ENCODE results near the gene DNAL4.
"Not testable (repeated sequence)": the region's sequence is repeated elsewhere in the genome, so short reads cannot be mapped to it uniquely, and the experiment has no call there.

Gene DNAL4

DNA sequence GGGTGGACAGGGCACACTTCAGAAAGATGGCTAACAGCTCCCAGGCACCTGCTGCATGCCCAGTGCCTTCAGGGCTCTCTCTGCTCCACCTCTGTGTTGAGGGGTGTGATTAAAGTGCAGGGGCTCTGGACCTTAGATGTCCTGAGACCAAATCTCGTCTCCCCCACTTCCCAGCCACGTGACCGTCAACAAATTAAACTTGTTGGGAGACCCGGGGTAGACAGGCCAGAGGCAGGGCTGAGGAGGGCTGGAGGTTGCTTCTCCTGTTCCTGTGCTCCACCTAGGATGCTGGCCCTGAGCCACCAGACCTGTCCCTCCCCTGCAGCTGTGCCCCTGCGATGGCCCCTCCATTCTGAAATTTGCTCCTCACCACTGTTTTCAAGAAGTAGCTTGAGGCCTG, 32.9 kb upstream of the DNAL4 start:
- DNase-seq: no peak

DNA sequence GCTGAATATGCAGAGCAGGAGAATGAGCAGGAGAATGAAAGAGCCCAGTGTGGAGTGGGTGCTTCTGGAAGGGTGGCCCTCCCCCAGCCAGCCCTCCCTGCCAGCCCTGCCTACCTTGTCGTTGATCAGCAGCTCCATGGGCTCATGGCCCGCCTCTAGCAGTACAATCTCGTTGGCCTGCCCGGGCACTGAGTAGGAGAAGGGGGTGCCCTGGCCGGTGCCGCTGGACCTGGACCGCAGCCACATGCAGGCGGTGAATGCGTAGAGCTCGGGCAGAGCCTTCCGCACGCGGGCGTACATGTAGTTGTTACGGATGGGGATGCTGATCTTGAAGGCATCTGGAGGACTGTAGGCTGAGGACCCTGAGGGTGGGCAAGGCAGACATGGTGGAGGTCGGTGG, 32.4 kb upstream of the DNAL4 start:
- no peak for DNase-seq

GRCh38 chr22:38824585-38824984, 30.6 kb upstream of the DNAL4 start:
- no peak for DNase-seq

DNA sequence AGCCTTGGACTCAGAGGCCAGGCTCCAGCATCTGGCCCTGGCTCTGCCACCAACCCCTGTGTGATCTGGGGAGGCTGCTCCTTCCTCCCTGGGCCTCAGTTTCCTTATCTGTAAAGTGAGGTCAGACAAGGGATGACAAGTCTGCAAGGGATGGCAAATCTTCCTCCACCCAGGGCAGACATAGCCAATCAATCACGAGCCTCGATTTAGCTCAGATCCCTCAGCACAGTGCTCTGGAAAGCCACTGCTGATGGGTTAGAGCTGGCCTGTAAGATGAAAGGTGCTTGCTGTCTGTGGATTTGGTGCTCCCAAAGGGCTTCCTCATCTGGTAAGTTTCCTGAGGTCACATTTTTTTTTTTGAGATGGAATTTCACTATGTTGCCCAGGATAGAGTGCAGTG, 29.7 kb upstream of the DNAL4 start:
- DNase-seq: no peak

DNA sequence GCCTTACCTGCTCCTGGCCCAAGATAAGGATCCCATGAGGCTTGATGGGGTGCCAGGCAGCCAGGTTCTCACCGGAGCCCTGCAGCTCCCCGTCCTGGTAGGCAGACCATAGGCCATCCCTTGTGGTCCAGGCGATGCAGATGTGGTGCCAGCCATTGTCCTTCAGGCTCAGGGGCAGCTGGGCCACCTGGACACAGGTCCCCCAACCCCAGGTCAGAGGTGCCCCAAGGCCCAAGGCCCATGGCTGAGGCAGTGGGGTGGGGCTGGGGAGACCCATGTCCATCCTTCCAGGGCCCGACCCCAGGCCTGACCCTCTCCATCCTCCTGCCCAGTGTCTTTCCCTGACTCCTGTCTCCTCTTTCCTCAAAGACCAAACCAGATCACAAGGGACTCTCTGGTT, 29.1 kb upstream of the DNAL4 start:
- DNase-seq: no peak

GRCh38 chr22:38820020-38820419, 26.1 kb upstream of the DNAL4 start:
- no peak for DNase-seq

GRCh38 chr22:38819387-38819940, 25.5 kb upstream of the DNAL4 start:
- no peak for DNase-seq

GRCh38 chr22:38817196-38817595, 23.3 kb upstream of the DNAL4 start:
- no peak for DNase-seq

GRCh38 chr22:38815842-38816241, 21.9 kb upstream of the DNAL4 start:
- no peak for DNase-seq

- DNase-seq: no peak
Measured at GRCh38 chr22:38811241-38811640, 17.3 kb upstream of the DNAL4 start.

GRCh38 chr22:38805041-38805593, 11.2 kb upstream of the DNAL4 start:
- DNase-seq: not testable (repeated sequence)

DNA sequence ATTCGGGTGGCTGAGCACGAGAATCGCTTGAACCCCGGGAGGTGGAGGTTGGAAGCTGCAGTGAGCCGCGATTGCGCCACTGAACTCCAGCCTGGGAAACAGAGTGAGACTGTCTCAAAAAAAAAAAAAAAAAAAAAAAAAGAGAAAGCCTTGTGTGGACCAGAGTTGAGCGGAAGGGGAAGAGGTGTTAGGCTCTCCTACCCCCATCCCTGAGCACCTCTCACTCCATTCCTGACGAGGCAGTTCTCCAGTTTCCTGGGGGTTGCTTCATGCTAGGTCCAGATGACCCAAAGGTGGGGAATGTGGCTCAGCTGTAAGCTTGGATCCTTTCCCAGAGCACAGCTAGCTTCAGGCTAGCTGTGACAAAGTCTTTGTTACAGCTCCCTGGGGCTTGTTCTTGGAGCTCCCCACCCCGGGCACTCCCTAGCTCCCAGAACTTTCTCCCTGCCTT, 8.8 kb upstream of the DNAL4 start:
- peak; percentile 68 for DNase-seq

- no peak for DNase-seq
Measured at GRCh38 chr22:38799265-38800002, 5.5 kb upstream of the DNAL4 start.

- no peak for DNase-seq
Measured at GRCh38 chr22:38798496-38798895, 4.6 kb upstream of the DNAL4 start.

DNA sequence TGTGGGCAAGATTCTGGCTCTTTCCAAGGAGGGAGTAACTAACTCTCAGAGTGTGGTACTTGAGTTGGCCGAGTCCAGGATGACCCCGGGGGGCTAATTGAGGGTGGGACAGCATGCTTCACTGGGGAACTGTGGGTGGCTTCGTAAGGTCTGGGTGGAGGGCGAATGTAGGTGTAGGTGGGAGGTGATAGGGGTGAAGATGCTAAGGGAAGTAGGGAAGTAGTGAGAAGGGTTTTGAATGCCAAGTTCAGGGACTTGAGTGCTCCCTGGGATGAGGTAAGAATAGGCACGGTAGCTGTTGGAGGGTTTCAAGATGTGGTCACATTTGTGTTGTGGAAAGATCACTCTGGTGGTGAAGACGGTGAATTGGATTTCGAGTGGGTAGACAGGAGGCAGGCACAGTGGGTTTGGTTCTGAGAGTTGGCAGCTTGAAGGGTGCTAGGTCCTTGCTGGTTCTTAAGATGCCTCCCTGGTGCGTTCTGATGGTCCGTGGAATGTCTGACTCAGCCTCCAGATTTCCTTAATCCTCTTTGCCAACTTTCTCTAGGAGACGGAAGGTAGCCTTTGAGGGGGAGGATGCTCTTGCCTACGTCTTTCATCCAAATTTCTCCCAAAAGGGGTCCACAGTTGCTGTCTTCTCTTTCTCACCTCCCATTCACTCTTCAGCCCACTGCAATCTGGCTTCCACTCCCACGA, 2.5 kb upstream of the DNAL4 start:
- DNase-seq: no peak

DNA sequence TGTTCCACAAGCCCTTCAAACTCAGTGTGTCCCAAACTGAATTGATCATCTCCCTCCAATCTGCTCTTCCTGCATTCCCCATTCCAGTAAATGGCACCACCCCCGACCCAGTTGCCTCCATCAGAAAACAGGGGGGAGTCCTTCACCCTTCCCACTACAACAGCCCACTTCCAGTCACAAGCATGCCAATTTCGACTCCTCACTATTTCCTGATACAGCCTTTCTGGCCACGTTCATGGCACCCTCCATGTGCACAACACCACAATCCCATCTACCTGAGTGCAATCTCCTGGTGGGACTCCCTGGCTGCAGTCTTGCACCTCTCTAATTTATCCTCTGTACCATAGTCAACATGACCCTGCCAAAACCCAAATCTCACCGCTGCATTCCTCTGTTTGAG, 1.6 kb upstream of the DNAL4 start:
- DNase-seq: no peak

- no peak for DNase-seq
Measured at GRCh38 chr22:38793317-38793716, 626 bp downstream of the DNAL4 start.

DNA sequence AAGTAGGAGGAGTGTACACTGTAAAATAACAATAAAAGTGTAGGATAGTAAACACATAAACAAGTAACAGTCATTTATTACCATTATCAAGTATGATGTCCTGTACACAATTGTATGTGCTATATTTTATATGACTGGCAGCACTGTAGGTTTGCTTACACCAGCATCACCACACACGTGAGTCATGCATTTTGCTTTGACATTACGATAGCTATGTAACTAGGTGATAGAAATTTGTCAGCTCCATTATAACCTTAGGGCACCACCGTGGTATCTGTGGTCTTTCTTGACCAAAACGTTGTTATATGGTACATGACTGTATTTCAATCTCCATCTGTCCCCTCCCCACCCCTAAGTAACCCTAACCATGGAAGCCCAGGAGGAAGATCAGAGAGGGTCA, 1.1 kb downstream of the DNAL4 start:
- DNase-seq: no peak

DNA sequence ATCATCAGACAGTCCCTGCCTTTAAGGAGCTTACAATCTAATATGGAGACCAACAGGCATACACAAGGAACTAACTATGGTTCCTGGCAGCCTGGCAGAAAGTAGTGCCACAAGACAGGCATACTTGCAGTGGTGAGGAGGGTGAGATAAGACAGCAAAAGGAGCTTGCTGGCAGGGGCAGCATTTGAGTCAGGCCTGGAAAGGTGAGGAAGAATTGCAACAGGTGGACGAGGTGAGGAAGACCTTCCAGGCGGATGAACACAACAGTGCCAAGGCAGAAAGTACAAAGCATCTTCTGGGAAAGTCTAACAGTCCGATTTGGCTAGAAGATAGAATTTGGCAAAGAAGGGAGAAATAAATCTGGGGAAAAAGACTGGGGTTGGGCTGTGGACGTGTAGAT, 4.3 kb downstream of the DNAL4 start:
- no peak for DNase-seq

GRCh38 chr22:38788846-38789245, 5.1 kb downstream of the DNAL4 start:
- no peak for DNase-seq

GRCh38 chr22:38788021-38788816, 5.7 kb downstream of the DNAL4 start:
- peak; percentile 28 for DNase-seq

GRCh38 chr22:38786631-38787030, 7.3 kb downstream of the DNAL4 start:
- no peak for DNase-seq

- DNase-seq: no peak
Measured at GRCh38 chr22:38784856-38785255, 9.1 kb downstream of the DNAL4 start.
